DOHH2 (cell line): ENCODE data around the gene VWA5B1.

ENCODE experiments used
- H3F3A ChIP-seq: fragments of 200-600 bp; sonication (generic), shearing (Covaris generic); 2 replicates; pipeline ENCODE4 v1.6.0; 2016; ENCODE audit warnings: antibody characterized with exemption, mild to moderate bottlenecking; ENCODE audit not compliant: control insufficient read depth, insufficient read depth
- H3K27ac ChIP-seq: fragments of 200-600 bp; sonication (generic); 2 replicates; pipeline ENCODE4 v1.5.1; 2014; ENCODE audit warnings: low read depth, mild to moderate bottlenecking, low read length, moderate library complexity
- H3K27me3 ChIP-seq: fragments of 200-600 bp; sonication (generic); 2 replicates; pipeline ENCODE4 v1.6.1; 2014; ENCODE audit warnings: mild to moderate bottlenecking, low read length, mixed read lengths; ENCODE audit not compliant: control insufficient read depth
- H3K36me3 ChIP-seq: fragments of 200-600 bp; sonication (generic); 2 replicates; pipeline ENCODE4 v1.6.1; 2014; ENCODE audit warnings: mild to moderate bottlenecking, low read length, moderate library complexity, mixed read lengths; ENCODE audit not compliant: control insufficient read depth
- H3K4me1 ChIP-seq: fragments of 200-600 bp; sonication (generic); 2 replicates; pipeline ENCODE4 v1.6.1; 2014; ENCODE audit warnings: mild to moderate bottlenecking, low read length, mixed read lengths; ENCODE audit not compliant: control insufficient read depth
- H3K4me2 ChIP-seq: fragments of 200-600 bp; sonication (generic); 2 replicates; pipeline ENCODE4 v1.6.0; 2014; ENCODE audit warnings: mild to moderate bottlenecking, low read length, moderate library complexity
- H3K4me3 ChIP-seq: fragments of 200-600 bp; sonication (generic); 2 replicates; pipeline ENCODE4 v1.5.1; 2014; ENCODE audit warnings: mild to moderate bottlenecking, low read length, mixed read lengths
- H3K79me2 ChIP-seq: fragments of 200-600 bp; sonication (generic); 2 replicates; pipeline ENCODE4 v1.6.1; 2014; ENCODE audit warnings: mild to moderate bottlenecking, low read length, mixed read lengths; ENCODE audit not compliant: control insufficient read depth
- H3K9me2 ChIP-seq: fragments of 200-600 bp; sonication (generic); replicated peaks from 2 replicates; pipeline ENCODE4 v1.6.1; 2014; ENCODE audit warnings: mild to moderate bottlenecking, low read length, mixed read lengths; ENCODE audit not compliant: control insufficient read depth
- H3K9me3 ChIP-seq: fragments of 200-600 bp; sonication (generic); 2 replicates; pipeline ENCODE4 v1.6.1; 2014; ENCODE audit warnings: antibody characterized with exemption, low read length, mixed read lengths; ENCODE audit not compliant: control insufficient read depth, insufficient read depth
- H4K20me1 ChIP-seq: fragments of 200-600 bp; sonication (generic); 2 replicates; pipeline ENCODE4 v1.6.0; 2014; ENCODE audit warnings: low read depth, mild to moderate bottlenecking, antibody characterized with exemption, low read length, moderate library complexity; ENCODE audit not compliant: control insufficient read depth, insufficient read depth
- EZH2phosphoT487 ChIP-seq: fragments of 200-600 bp; sonication (generic); IDR thresholded peaks from 2 replicates; pipeline ENCODE4 v1.6.1; 2017; ENCODE audit warnings: borderline replicate concordance, mild to moderate bottlenecking, antibody characterized with exemption, low read length, moderate library complexity, mixed read lengths
- TF ChIP-seq, protein P1 (sequence below): fragments of 200-600 bp; sonication (generic); IDR thresholded peaks from one replicate; pipeline ENCODE4 v1.5.1; 2014; ENCODE audit warnings: antibody characterized with exemption, mild to moderate bottlenecking, low read depth, low read length; ENCODE audit not compliant: poor library complexity, severe bottlenecking

Gene VWA5B1

GRCh38 chr1:20312818-20313217, 22.1 kb downstream of the VWA5B1 start:
- Histone ChIP-seq H3K79me2 (no peaks in the 10 kb centered on the region), H3K9me3 (no peaks in the 10 kb centered on the region), H3K4me2 (no peak overlapping the region), H3K4me3 (no peak overlapping the region), H4K20me1 (no peaks in the 10 kb centered on the region), H3K27me3 (no peaks in the 10 kb centered on the region), H3K4me1 (no peaks in the 10 kb centered on the region), H3F3A (no peaks in the 10 kb centered on the region), H3K9me2 (no peaks in the 10 kb centered on the region), H3K36me3 (no peaks in the 10 kb centered on the region), H3K27ac (no peak overlapping the region)
- no peak for TF ChIP-seq EZH2phosphoT487
- TF ChIP-seq, protein P1, sequence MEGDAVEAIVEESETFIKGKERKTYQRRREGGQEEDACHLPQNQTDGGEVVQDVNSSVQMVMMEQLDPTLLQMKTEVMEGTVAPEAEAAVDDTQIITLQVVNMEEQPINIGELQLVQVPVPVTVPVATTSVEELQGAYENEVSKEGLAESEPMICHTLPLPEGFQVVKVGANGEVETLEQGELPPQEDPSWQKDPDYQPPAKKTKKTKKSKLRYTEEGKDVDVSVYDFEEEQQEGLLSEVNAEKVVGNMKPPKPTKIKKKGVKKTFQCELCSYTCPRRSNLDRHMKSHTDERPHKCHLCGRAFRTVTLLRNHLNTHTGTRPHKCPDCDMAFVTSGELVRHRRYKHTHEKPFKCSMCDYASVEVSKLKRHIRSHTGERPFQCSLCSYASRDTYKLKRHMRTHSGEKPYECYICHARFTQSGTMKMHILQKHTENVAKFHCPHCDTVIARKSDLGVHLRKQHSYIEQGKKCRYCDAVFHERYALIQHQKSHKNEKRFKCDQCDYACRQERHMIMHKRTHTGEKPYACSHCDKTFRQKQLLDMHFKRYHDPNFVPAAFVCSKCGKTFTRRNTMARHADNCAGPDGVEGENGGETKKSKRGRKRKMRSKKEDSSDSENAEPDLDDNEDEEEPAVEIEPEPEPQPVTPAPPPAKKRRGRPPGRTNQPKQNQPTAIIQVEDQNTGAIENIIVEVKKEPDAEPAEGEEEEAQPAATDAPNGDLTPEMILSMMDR = no peak

GRCh38 chr1:20317471-20317870, 26.8 kb downstream of the VWA5B1 start:
- Histone ChIP-seq H3K36me3 (no peaks in the 10 kb centered on the region), H3K9me3 (no peaks in the 10 kb centered on the region), H4K20me1 (no peaks in the 10 kb centered on the region), H3K79me2 (no peaks in the 10 kb centered on the region), H3F3A (no peaks in the 10 kb centered on the region), H3K4me3 (no peak overlapping the region), H3K9me2 (no peaks in the 10 kb centered on the region), H3K4me2 (no peak overlapping the region), H3K4me1 (no peaks in the 10 kb centered on the region), H3K27me3 (peaks cover 10% of the 10 kb centered on the region), H3K27ac (no peak overlapping the region)
- TF ChIP-seq EZH2phosphoT487 = no peak
- TF ChIP-seq, protein P1 = no peak

DNA sequence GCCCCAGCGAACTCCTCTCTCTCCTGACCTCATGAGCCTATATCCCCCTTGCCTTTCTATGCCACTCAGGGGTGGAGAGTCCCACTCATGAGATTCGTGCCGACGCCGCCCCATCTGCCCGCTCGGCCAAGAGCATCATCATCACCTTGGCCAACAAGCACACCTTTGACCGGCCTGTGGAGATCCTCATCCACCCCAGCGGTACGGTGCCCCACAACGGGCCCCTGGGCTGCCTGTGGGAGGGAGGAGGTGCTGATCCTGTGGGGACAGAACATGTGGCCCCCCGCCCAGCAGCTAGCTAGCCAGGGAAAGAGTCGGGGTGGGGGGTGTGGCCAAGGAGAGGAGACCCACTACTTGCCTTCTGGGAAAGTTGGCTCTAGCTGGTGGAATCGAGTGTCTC, 27.8 kb downstream of the VWA5B1 start:
- Histone ChIP-seq H3K79me2 (no peaks in the 10 kb centered on the region), H4K20me1 (no peaks in the 10 kb centered on the region), H3K9me3 (no peaks in the 10 kb centered on the region), H3K9me2 (no peaks in the 10 kb centered on the region), H3K4me1 (no peaks in the 10 kb centered on the region), H3K4me3 (no peak overlapping the region), H3K36me3 (no peaks in the 10 kb centered on the region), H3K4me2 (no peak overlapping the region), H3K27ac (no peak overlapping the region), H3K27me3 (peaks cover 14% of the 10 kb centered on the region), H3F3A (no peaks in the 10 kb centered on the region)
- TF ChIP-seq, protein P1 = no peak
- TF ChIP-seq EZH2phosphoT487 = no peak

DNA sequence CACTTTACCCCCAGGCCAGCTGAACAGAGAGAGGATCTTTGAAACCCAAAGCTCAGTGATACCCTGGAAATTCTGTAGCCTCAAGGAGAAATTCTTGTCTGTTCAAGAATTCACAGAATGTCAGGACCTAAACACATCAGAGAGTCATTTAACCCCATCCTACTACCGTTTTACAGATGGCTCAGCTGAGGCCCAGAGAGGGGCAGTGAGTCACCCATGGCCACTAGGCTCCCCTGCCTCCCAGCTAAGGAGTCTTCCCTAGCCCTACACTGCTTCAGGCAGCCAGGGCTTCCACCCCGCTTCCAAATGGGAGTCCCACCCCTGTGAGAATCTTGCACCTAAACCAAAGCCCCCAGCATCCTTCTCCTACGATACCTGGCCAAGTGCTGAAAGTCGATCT, 28.3 kb downstream of the VWA5B1 start:
- H3K4me3 ChIP-seq = no peak overlapping the region
- peaks cover 14% of the 10 kb centered on the region for H3K27me3 ChIP-seq
- H3K79me2 ChIP-seq = no peaks in the 10 kb centered on the region
- H3K9me2 ChIP-seq = no peaks in the 10 kb centered on the region
- H3K9me3 ChIP-seq = no peaks in the 10 kb centered on the region
- TF ChIP-seq, protein P1 = no peak
- TF ChIP-seq EZH2phosphoT487 = no peak
- no peak overlapping the region for H3K4me2 ChIP-seq
- H3K4me1 ChIP-seq = no peaks in the 10 kb centered on the region
- no peaks in the 10 kb centered on the region for H4K20me1 ChIP-seq
- H3F3A ChIP-seq = no peaks in the 10 kb centered on the region
- H3K27ac ChIP-seq = no peak overlapping the region
- no peaks in the 10 kb centered on the region for H3K36me3 ChIP-seq
